ENCODE measurements around the gene METTL27. TPM values are rescaled to one million over a fixed set of nuclear protein-coding genes. Genes with fewer than 3 reads are reported as not detected.
"Not testable (repeated sequence)": the region's sequence is repeated elsewhere in the genome, so short reads cannot be mapped to it uniquely, and the experiment has no call there.

Gene METTL27
- total RNA-seq, 4 donors from 2014 or later, result 2.0 to 6.8 (median 2.9) TPM; not detected in 1

DNA sequence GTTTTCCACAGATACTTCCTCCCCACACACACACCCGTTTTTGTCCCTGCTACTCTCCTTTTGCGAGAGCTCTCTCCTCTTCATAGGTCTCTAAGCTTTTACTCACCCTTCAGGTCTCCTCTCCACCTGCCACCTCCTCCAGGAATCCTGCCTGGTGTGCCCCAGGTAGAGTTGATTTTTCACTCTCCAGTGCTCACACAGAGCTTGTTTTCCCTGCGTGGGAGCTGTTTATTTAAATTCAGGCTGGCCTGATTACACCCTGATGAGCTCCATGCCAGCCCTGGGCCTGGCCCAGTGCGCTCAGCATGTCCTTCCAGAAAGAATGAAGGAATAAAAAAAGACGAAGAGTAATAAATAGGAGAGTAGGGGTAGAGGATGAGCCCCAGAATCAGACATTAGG is 19.1 kb downstream of the METTL27 start:
- H3K4me1 ChIP-seq, result peaks cover 20% of the 10 kb centered on the region
- WGBS, result 68% methylated on average over 5 of the region's 5 CpGs
- no peaks in the 10 kb centered on the region for H3K27me3 ChIP-seq
- no peak for DNase-seq (ENCODE audit: low spot score in 2 of 2)
- no peak overlapping the region for H3K4me3 ChIP-seq
- peak overlapping the region; percentile 66 for H3K27ac ChIP-seq
- H3K9me3 ChIP-seq, result no peaks in the 10 kb centered on the region
- TF ChIP-seq POLR2A (IDR thresholded peaks at IDR 0.05) (no peak), EP300 (IDR thresholded peaks at IDR 0.05) (no peak), POLR2AphosphoS5 (IDR thresholded peaks at IDR 0.05) (no peak)
- TF ChIP-seq, protein P1, sequence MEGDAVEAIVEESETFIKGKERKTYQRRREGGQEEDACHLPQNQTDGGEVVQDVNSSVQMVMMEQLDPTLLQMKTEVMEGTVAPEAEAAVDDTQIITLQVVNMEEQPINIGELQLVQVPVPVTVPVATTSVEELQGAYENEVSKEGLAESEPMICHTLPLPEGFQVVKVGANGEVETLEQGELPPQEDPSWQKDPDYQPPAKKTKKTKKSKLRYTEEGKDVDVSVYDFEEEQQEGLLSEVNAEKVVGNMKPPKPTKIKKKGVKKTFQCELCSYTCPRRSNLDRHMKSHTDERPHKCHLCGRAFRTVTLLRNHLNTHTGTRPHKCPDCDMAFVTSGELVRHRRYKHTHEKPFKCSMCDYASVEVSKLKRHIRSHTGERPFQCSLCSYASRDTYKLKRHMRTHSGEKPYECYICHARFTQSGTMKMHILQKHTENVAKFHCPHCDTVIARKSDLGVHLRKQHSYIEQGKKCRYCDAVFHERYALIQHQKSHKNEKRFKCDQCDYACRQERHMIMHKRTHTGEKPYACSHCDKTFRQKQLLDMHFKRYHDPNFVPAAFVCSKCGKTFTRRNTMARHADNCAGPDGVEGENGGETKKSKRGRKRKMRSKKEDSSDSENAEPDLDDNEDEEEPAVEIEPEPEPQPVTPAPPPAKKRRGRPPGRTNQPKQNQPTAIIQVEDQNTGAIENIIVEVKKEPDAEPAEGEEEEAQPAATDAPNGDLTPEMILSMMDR (IDR thresholded peaks at IDR 0.05), result no peak
- no peaks in the 10 kb centered on the region for H3K36me3 ChIP-seq

DNA sequence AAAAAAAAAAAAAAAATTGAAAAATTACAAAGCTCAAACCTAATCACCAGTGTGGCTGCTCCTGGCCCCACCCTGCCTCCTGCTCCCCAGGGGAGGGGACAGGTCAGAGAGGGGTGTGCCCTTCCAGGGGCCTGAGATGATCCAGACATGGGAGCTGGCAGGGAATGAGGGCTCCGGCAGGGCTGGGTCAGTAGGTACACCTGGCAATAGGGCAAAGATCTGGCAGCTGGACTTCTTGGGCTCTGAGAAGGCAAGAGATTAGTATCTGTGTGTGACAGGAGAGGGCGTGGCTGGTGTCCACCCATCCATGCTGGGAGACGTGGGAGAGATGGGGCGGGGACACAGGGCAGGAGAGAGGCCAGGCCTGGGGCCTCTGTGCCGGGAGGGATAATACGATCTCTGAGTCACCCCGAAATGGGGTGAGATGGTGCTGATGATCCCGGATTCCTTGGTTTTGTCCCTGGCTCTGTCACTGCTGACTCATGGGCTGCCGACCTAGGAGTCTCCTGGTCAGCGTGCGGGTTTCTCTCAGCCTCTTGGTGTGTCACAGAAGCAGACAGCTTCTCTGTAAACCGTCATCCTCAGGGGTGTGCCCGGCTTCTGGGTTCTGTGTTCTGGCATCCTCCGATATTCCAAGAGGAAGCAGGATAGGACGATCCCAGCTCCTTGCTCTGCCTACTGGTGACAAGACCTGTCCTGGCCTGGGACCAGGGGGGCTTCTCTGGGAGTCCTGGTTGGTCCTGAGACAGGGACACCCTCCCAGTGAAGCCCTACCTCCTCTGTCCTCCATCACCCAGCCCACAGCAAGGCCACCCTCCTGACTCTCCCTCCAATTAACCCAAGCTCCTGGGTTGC is 19.8 kb downstream of the METTL27 start:
- no peaks in the 10 kb centered on the region for H3K27me3 ChIP-seq
- WGBS, result 42% methylated on average over 15 of the region's 15 CpGs
- no peaks in the 10 kb centered on the region for H3K9me3 ChIP-seq
- TF ChIP-seq, protein P1 (IDR thresholded peaks at IDR 0.05), result no peak
- TF ChIP-seq EP300 (IDR thresholded peaks at IDR 0.05) (no peak), POLR2A (IDR thresholded peaks at IDR 0.05) (no peak), POLR2AphosphoS5 (IDR thresholded peaks at IDR 0.05) (no peak)
- peak in 1 of 2 donors; percentile 82 for DNase-seq (ENCODE audit: low spot score in 2 of 2)
- no peak overlapping the region for H3K4me3 ChIP-seq
- peaks cover 13% of the 10 kb centered on the region for H3K4me1 ChIP-seq
- H3K36me3 ChIP-seq, result no peaks in the 10 kb centered on the region
- peak overlapping the region; percentile 66 for H3K27ac ChIP-seq

DNA sequence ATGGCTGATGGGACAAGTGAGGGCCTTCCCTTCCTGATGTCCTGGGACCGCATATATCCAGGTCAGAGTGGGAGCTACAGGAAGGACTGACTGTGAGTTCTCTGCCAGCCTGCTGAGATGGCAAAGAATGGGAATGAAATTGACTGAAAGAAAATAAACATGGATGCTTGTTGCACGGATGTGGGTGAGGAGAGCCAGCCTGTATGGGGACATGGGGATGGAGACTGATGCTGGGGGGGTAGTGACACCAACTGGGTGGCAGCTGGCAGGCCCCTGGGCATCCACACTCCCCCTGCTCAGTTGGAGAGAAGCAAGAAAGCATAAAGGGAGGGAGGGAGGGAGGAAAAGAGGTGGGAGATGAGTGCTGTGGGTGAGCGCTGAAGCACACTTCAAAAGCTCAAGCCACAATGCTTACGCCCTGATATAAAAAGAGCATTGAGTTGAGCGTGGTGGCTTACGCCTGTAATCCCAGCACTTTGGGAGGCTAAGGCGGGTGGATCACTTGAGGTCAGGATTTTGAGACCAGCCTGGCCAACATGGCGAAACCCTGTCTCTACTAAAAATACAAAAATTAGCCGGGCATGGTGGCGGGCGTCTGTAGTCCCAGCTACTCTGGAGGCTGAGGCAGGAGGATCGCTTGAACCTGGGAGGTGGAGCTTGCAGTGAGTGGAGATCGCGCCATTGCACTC is 20.6 kb downstream of the METTL27 start:
- WGBS, result 93% methylated on average over 14 of the region's 14 CpGs
- H3K27me3 ChIP-seq, H3K4me3 ChIP-seq, H3K9me3 ChIP-seq, H3K36me3 ChIP-seq: not testable (repeated sequence)
- peak in 1 of 2 donors; percentile 35 for DNase-seq (ENCODE audit: low spot score in 2 of 2)
- H3K27ac ChIP-seq, result peak overlapping the region; percentile 66
- peaks cover 10% of the 10 kb centered on the region for H3K4me1 ChIP-seq

DNA sequence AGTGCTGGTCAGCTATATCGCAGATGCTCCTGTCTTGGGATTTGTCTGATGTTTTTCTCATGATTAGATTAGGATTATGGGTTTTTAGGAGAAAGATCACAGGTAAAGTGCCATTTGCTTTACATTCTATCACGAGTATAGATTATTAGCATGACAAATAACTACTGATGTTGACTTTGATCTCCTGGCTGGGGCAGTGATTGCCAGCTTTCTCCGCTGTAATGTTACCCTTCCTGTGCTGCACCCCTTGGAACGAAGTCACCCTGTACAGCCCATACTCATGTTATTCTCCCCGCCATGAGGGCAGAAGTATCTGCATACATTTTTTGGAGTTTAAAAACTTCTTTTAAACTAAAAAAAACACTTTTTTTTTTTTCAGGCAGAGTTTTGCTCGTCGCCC is 22.3 kb downstream of the METTL27 start:
- 87% methylated on average over 7 of the region's 7 CpGs for WGBS
- Histone ChIP-seq H3K9me3 (no peaks in the 10 kb centered on the region), H3K4me1 (peaks cover 10% of the 10 kb centered on the region), H3K4me3 (no peak overlapping the region), H3K27ac (no peak overlapping the region), H3K27me3 (no peaks in the 10 kb centered on the region), H3K36me3 (no peaks in the 10 kb centered on the region)
- TF ChIP-seq, protein P1 (IDR thresholded peaks at IDR 0.05), result no peak
- TF ChIP-seq POLR2A (IDR thresholded peaks at IDR 0.05) (no peak), EP300 (IDR thresholded peaks at IDR 0.05) (no peak), POLR2AphosphoS5 (IDR thresholded peaks at IDR 0.05) (no peak)
- DNase-seq (ENCODE audit: low spot score in 2 of 2), result peak in 1 of 2 donors; percentile 13

DNA sequence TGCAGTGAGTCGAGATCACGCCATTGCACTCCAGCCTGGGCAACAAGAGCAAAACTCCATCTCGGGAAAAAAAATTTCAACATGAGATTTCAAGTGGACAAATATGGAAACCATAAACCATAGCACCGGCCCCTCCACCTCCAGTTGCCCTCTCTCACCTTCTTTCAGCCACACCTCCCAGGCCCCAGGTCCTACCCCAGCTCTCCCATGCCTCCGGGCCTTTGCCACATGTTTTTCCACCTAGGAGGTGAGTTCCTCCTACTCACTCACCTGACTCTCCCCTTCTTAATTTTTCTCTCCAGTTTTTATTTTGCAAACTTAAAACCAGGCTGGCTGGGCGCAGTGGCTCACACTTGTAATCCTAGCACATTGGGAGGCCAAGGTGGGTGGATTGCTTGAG is 25.2 kb downstream of the METTL27 start:
- H3K36me3 ChIP-seq, result no peaks in the 10 kb centered on the region
- no peak overlapping the region for H3K4me3 ChIP-seq
- TF ChIP-seq POLR2A (IDR thresholded peaks at IDR 0.05) (no peak), POLR2AphosphoS5 (IDR thresholded peaks at IDR 0.05) (no peak)
- H3K27ac ChIP-seq, result no peak overlapping the region
- no peaks in the 10 kb centered on the region for H3K27me3 ChIP-seq
- 84% methylated on average over 6 of the region's 6 CpGs for WGBS
- peaks cover under 1% of the 10 kb centered on the region for H3K4me1 ChIP-seq
- DNase-seq (ENCODE audit: low spot score in 2 of 2), result peak in 1 of 2 donors; percentile 15
- H3K9me3 ChIP-seq, result no peaks in the 10 kb centered on the region

DNA sequence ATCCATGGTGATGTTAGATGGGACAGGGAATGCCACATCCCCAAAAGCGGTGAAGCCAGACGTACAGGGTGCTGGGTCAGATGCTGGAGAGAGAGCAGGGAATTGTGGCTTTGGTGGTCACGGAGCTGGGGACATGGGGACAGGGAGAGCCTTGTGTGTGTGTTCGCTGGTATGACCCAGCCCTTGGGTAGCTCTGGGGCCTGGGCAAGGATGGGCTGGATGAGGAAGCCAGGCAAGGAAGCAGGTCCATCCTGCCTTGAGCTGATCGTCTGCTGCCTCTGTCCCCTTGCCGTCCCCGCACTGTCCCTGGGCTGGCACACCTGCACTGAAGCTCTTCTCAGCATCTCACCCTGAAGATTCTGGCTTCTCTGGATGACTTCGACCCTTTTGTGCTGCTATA is 26.9 kb downstream of the METTL27 start:
- Histone ChIP-seq H3K27ac (no peak overlapping the region), H3K4me1 (no peaks in the 10 kb centered on the region), H3K4me3 (no peak overlapping the region), H3K36me3 (no peaks in the 10 kb centered on the region), H3K9me3 (no peaks in the 10 kb centered on the region), H3K27me3 (peaks cover 3% of the 10 kb centered on the region)
- WGBS, result 80% methylated on average over 8 of the region's 8 CpGs
- DNase-seq (ENCODE audit: low spot score in 2 of 2), result peak in 1 of 2 donors; percentile 37
- TF ChIP-seq POLR2A (IDR thresholded peaks at IDR 0.05) (no peak), POLR2AphosphoS5 (IDR thresholded peaks at IDR 0.05) (no peak), EP300 (IDR thresholded peaks at IDR 0.05) (no peak)
- TF ChIP-seq, protein P1 (IDR thresholded peaks at IDR 0.05), result no peak

Measured in suprapubic skin (tissue), 4 donors.